Uterus (tissue), 4 donors: ENCODE results near the gene DPH6. TPM values are rescaled to one million over a fixed set of nuclear protein-coding genes. Genes with fewer than 3 reads are reported as not detected.

Experiments used
- DNase-seq, 2 donors: peaks; one replicate each; pipeline ENCODE4 v3.0.0-alpha.2; 2019 to 2020
- H3K27ac ChIP-seq, 2 donors: fragments of 200-600 bp; sonication (generic); 1 replicate in 1 of 2; 2 replicates in 1 of 2; pipeline ENCODE4 v1.5.1; 2016 to 2018
- H3K27me3 ChIP-seq, 2 donors: fragments of 200-600 bp; sonication (generic); one replicate each; pipeline ENCODE4 v1.5.1; 2018 to 2019; ENCODE audit warnings: control low read depth in 1 of 2
- H3K36me3 ChIP-seq, 2 donors: fragments of 200-600 bp; sonication (generic); one replicate each; pipeline ENCODE4 v1.5.1; 2019; ENCODE audit warnings: control low read depth in 1 of 2
- H3K4me1 ChIP-seq, 2 donors: fragments of 200-600 bp; sonication (generic); one replicate each; pipeline ENCODE4 v1.5.1; 2018 to 2019; ENCODE audit warnings: control low read depth in 1 of 2
- H3K4me3 ChIP-seq, 2 donors: fragments of 200-600 bp; sonication (generic); 1 replicate in 1 of 2; 2 replicates in 1 of 2; pipeline ENCODE4 v1.5.1; 2018 to 2019; ENCODE audit warnings: mild to moderate bottlenecking in 1 of 2
- H3K9me3 ChIP-seq, 2 donors: fragments of 200-600 bp; sonication (generic); one replicate each; pipeline ENCODE4 v1.5.1; 2019; ENCODE audit warnings: control low read depth in 1 of 2
- POLR2A ChIP-seq, 2 donors: fragments of 450-650 bp; IDR thresholded peaks; one replicate each; pipeline ENCODE4 v1.6.1; 2016; ENCODE audit warnings: antibody characterized with exemption in 2 of 2, mild to moderate bottlenecking in 1 of 2, moderate library complexity in 1 of 2
- intact Hi-C: fragments of 100-400 bp; cut with DNase I; formaldehyde crosslinking; loops from one replicate; pipeline ENCODE4 v1.15.1; 2023; ENCODE audit warnings: low total_unique reads
- total RNA-seq, 4 donors: library from RNA; depleted of rRNA in 3 of 4; stranded (reverse); fragments of >200 nt in 3 of 4; gene quantifications; one replicate each; pipeline versions ENCODE4 v1.1.0 to v1.2.4, GENCODE V29; 2014 to 2023
- TF ChIP-seq, protein P1 (sequence below), 4 experiments: fragments of 200-600 bp in 2 of 4; fragments of 450-650 bp in 2 of 4; sonication (generic) in 2 of 4; IDR thresholded peaks; one replicate each; pipeline ENCODE4 v1.5.1; 2016 to 2019; ENCODE audit warnings: antibody characterized with exemption in 4 of 4, mild to moderate bottlenecking in 2 of 4, moderate library complexity in 1 of 4
- donor health status: DM: yes; HTN: yes; CAD: no.

The DPH6 gene
- total RNA-seq, 4 donors from 2014 or later = 19.0 to 169 (median 36.2) TPM

DNA sequence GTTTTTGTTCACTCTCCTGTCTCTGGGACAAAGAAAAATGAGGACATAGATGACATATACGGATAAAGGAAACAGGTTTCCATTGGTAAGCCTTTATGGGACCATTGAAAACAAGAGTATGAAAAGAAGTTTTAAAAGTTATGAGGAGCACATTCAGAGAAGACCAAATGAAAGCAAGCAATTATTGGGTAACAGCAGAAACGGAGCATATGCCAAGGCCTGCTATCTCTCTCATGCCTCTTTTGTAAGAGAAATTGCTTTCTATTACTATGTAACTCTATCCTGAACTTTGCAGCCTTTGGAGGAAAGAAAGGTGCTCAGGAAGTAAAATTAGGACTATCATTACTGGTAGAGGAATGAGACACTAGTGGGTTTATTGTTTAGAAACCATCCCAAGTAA, 14.9 kb upstream of the DPH6 start:
- Histone ChIP-seq H3K4me3 (no peak overlapping the region), H3K9me3 (no peaks in the 10 kb centered on the region), H3K4me1 (no peaks in the 10 kb centered on the region), H3K36me3 (no peaks in the 10 kb centered on the region), H3K27ac (no peak overlapping the region), H3K27me3 (no peaks in the 10 kb centered on the region)
- intact Hi-C loops = no loop called here
- DNase-seq = no peak
- TF ChIP-seq, protein P1, sequence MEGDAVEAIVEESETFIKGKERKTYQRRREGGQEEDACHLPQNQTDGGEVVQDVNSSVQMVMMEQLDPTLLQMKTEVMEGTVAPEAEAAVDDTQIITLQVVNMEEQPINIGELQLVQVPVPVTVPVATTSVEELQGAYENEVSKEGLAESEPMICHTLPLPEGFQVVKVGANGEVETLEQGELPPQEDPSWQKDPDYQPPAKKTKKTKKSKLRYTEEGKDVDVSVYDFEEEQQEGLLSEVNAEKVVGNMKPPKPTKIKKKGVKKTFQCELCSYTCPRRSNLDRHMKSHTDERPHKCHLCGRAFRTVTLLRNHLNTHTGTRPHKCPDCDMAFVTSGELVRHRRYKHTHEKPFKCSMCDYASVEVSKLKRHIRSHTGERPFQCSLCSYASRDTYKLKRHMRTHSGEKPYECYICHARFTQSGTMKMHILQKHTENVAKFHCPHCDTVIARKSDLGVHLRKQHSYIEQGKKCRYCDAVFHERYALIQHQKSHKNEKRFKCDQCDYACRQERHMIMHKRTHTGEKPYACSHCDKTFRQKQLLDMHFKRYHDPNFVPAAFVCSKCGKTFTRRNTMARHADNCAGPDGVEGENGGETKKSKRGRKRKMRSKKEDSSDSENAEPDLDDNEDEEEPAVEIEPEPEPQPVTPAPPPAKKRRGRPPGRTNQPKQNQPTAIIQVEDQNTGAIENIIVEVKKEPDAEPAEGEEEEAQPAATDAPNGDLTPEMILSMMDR (IDR thresholded peaks at IDR 0.05) = no peak
- no peak for TF ChIP-seq POLR2A (IDR thresholded peaks at IDR 0.05)

DNA sequence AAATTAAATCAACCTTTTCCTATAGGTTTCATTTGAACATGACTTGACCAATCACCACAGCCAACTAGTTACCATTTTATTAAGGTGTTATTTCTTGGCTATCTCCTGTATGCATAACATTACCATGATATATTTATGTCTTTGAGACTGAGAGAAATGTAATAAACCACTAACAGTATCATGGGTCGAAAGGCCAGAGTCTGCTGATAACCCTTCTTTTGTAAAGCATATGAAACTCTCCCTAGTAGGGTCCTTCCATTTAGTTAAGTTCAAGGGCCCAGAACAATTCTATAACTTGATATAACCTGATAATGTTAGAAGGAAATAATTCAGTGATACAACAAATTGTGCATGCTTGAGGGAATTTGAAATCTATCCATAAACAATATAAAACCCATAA, 14.3 kb upstream of the DPH6 start:
- Histone ChIP-seq H3K27ac (no peak overlapping the region), H3K27me3 (no peaks in the 10 kb centered on the region), H3K36me3 (no peaks in the 10 kb centered on the region), H3K4me1 (no peaks in the 10 kb centered on the region), H3K9me3 (no peaks in the 10 kb centered on the region), H3K4me3 (no peak overlapping the region)
- TF ChIP-seq, protein P1 (IDR thresholded peaks at IDR 0.05) = no peak
- no peak for TF ChIP-seq POLR2A (IDR thresholded peaks at IDR 0.05)
- DNase-seq = no peak
- intact Hi-C loops = no loop called here

DNA sequence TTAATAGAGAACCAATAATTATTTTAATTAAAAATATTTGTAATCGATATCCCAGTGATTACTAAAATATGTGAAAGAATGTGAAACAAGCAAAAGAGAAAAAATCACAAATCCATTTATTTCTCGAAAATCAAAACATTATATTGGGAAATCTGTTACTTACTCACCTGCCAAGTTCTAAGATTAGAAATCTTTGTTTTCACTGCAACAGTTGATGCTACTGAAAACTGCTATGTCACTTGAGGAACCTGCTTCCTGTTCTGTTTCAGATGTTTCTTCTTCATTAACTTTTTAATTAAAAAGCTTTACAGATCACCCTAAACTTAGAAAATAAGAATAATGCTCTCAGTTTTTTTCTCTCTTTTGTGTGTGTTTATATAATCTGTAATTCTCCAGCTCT, 13.7 kb upstream of the DPH6 start:
- no peak for DNase-seq
- TF ChIP-seq POLR2A (IDR thresholded peaks at IDR 0.05) = no peak
- TF ChIP-seq, protein P1 (IDR thresholded peaks at IDR 0.05) = no peak
- Histone ChIP-seq H3K36me3 (no peaks in the 10 kb centered on the region), H3K27ac (no peak overlapping the region), H3K9me3 (no peaks in the 10 kb centered on the region), H3K4me3 (no peak overlapping the region), H3K4me1 (no peaks in the 10 kb centered on the region), H3K27me3 (no peaks in the 10 kb centered on the region)
- intact Hi-C loops = no loop called here

DNA sequence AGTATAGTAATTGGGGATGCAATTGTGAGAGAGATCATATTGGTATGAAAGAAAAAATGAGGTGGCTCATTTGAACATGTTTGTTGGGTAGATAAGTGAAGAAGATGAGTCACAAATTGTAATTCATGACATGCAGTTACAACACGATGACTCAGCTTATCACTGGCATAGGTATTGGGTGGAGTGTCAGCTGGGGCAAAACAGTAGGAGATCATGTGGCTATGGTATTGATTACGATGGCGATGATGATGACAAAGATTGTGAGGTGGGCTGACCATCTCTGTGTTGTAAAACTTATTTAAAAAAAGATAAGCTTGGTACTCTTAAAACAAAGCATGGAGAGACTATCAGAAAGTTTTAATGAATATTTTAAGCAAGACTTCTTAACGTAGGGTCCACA, 11.6 kb upstream of the DPH6 start:
- Histone ChIP-seq H3K27ac (no peak overlapping the region), H3K36me3 (no peaks in the 10 kb centered on the region), H3K4me3 (no peak overlapping the region), H3K9me3 (no peaks in the 10 kb centered on the region), H3K4me1 (no peaks in the 10 kb centered on the region), H3K27me3 (no peaks in the 10 kb centered on the region)
- DNase-seq = no peak
- intact Hi-C loops = no loop called here
- TF ChIP-seq POLR2A (IDR thresholded peaks at IDR 0.05) = no peak
- TF ChIP-seq, protein P1 (IDR thresholded peaks at IDR 0.05) = no peak

DNA sequence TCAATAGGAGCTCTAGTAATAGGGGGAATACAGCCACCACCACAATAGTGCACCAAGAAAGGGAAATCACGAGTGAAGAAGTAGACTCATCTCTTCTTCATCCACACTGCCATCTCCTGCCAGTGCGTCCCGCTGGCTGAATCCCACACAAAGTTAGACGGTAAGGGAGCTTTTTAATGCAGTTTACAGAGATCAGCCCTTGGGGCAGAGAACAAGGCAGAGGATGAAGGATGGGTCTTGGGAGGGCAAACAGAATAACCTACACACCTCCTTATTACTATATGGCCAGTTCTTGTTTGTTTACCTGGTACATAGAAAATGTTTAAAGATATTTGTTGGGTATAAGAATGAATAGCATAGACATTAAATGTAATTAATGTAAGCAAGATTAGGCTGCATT, 11.0 kb upstream of the DPH6 start:
- Histone ChIP-seq H3K9me3 (no peaks in the 10 kb centered on the region), H3K4me3 (no peak overlapping the region), H3K36me3 (no peaks in the 10 kb centered on the region), H3K27me3 (no peaks in the 10 kb centered on the region), H3K4me1 (no peaks in the 10 kb centered on the region), H3K27ac (no peak overlapping the region)
- intact Hi-C loops = no loop called here
- TF ChIP-seq POLR2A (IDR thresholded peaks at IDR 0.05) = no peak
- TF ChIP-seq, protein P1 (IDR thresholded peaks at IDR 0.05) = no peak
- DNase-seq = no peak
